KBM-7 (cell line): ENCODE results near the gene CUL4A.

Experiments used
- DNase-seq: peaks from one replicate; pipeline ENCODE4 v3.0.0-alpha.2; 2015
- in situ Hi-C: fragments of 300-500 bp; cut with MboI; formaldehyde crosslinking; loops from 2 replicates; pipeline ENCODE4 v1.14.3; 2020; ENCODE audit warnings: low sequenced_read_pairs, low pct_unique_long_range_greater_than_20kb, mixed read lengths

The CUL4A gene

GRCh38 chr13:113272701-113273181 lies 63.3 kb downstream of the CUL4A start:
- DNase-seq, result no peak
- in situ Hi-C loops, result no loop called here

DNA sequence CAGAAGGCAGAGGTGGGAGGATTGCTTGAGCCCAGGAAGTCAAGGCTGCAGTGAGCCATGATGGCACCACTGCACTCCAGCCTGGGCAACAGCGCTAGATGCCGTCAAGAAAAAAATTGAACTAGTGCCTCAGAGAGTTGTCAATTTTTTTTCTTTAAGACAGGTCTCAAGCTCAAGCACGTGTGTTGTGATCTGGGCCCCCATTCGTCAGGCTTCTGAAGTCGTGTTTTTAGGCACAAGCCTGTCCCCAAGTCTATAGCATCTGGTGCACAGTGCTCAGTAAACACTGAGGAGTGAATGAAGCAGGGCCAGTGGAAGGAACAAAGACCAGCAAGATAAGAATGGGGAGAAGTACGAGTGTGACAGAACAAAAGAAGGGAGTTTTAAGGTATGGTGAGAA lies 63.9 kb downstream of the CUL4A start:
- no peak for DNase-seq
- in situ Hi-C loops, result no loop called here

- in situ Hi-C loops, result no loop called here
- DNase-seq, result peak; percentile 39
Observed at GRCh38 chr13:113273851-113274590, 64.6 kb downstream of the CUL4A start.

DNA sequence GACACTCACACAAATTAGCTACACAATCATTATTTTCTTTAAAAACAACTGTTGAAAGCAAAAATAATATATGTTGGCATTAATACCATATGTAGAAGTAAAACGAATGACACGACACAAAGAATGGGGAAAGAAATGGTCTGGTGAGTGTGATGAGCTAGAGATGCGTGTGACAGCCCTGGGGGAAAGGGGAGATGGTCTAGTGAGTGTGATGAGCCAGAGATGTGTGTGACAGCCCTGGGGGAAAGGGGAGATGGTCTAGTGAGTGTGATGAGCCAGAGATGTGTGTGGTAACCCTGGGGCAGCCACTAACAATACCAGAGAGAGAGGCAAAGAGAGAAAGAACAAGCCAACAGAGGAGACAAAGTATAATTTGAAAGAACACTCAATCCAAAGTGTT lies 65.3 kb downstream of the CUL4A start:
- in situ Hi-C loops, result no loop called here
- DNase-seq, result no peak

- in situ Hi-C loops, result no loop called here
- DNase-seq, result peak; percentile 74
Observed at GRCh38 chr13:113275387-113275786, 66.0 kb downstream of the CUL4A start.

- in situ Hi-C loops, result no loop called here
- no peak for DNase-seq
Observed at GRCh38 chr13:113280126-113280525, 70.7 kb downstream of the CUL4A start.

DNA sequence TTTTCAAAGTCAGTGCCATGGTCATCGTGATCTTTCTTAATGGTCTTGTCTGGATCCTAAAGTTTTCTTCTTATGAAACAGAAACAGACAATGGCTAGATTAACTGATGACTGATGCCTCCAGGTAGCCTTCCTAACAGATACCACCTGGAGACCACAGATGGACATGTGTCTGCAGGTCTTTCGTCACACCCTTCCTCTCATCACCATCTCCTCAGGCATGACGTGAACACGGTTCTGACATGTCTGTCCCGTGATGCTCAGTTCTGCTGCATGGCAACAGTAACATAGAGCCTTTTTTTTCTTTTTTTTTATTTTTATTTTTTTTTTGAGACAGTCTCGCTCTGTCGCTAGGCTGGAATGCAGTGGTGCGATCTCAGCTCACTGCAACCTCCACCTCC lies 74.5 kb downstream of the CUL4A start:
- no peak for DNase-seq
- in situ Hi-C loops, result no loop called here

GRCh38 chr13:113288880-113289279 lies 79.5 kb downstream of the CUL4A start:
- in situ Hi-C loops, result no loop called here
- no peak for DNase-seq

DNA sequence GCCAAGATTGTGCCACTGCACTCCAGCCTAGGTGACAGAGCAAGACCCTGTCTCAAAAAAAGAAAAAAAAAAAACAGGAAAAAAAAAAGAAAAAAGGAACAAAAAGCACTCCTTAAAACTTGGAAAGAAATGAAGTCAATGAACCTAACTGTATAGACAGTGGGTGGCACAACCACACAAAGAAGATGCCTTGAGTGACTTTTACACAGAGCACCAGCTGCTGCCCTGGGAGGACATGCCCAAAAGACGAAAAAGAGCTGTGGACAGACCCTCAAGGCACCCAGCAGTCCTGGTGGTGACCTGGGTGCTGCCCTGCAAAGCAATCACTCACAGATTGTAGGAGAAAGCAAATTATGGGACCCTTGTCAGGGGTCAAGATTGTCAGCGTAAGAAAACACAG lies 81.7 kb downstream of the CUL4A start:
- in situ Hi-C loops, result no loop called here
- DNase-seq, result no peak

GRCh38 chr13:113292021-113292862 lies 82.8 kb downstream of the CUL4A start:
- DNase-seq, result peak; percentile 63
- in situ Hi-C loops, result no loop called here

- DNase-seq, result no peak
- in situ Hi-C loops, result no loop called here
Observed at GRCh38 chr13:113293686-113294085, 84.3 kb downstream of the CUL4A start.

GRCh38 chr13:113295776-113296175 lies 86.4 kb downstream of the CUL4A start:
- in situ Hi-C loops, result no loop called here
- no peak for DNase-seq

DNA sequence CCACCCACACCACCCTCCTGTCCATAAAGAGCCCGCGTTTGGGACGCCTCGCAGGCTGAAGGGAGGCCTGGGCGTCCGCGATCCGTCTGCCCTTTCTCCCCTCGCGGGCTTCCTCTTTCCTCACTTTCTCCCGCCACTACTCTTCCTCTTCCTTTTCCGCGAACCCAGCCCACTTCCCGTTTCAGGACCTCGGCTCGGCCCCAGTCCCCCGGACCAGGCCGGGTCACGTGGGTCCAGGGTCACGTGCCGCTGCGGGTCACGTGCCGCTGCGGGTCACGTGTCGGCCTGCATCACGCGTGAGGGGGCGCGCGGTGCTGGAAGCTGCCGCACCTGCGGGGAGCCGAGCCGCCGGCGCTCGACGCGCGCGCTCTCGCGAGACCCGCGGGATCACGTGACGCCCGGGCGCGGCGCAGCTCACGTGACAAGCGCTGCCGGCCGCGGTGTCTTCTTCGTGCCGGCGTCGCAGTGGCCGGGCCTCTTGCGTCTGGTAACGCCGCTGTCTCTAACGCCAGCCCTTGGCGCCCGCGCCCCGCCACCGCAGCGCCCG lies 87.5 kb downstream of the CUL4A start, which contains the start of gene LAMP1:
TSS of gene LAMP1 (plus strand) at position 417 of the 547 bp plus-strand sequence. CDS start 196 bp downstream, outside the sequence.
- peak; percentile 98 for DNase-seq
- in situ Hi-C loops, result no loop called here

- peak; percentile 47 for DNase-seq
Observed at GRCh38 chr13:113297370-113298042, 88.1 kb downstream of the CUL4A start.

GRCh38 chr13:113298043-113298945 lies 88.9 kb downstream of the CUL4A start:
- peak; percentile 64 for DNase-seq
- in situ Hi-C loops, result no loop called here

More at GRCh38 chr13:113297370-113298042, 88.1 kb downstream of the CUL4A start:
- in situ Hi-C loops, result no loop called here

DNA sequence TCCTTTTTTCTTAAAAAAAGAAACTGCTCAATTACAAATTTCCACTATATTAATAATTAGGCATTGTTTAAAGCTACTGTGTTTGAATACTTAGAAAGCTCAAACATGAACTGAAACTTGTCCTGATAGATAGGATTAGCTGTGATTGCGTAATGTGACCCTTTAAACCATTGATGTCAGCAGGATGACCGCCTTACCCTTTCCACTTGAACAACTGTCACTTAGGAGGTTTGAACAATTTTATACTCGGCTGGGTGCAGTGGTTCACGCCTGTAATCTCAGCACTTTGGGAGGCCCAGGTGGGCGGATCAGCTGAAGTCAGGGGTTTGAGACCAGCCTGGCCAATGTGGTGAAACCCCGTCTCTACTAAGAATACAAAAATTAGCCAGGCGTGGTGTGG lies 90.5 kb downstream of the CUL4A start:
- in situ Hi-C loops, result no loop called here
- peak; percentile 20 for DNase-seq

DNA sequence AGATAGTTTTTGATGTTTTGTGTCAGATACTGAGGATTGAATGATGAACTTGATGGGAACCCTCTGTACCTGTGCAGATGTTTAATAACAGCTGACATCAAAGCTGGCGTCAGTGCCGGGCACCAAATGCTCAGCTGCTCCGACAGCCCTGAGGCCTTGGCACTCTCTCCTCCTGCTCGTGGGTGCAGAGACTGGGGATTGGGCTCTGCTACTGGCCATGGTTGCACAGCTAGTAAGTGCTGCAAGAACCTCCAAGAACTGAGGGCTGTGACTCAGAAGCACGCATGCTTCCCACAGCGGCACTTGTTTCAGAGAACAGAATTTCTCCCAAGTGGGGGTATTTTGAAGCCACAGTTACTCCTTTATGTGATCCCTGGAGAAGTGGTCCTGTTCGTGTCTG lies 93.6 kb downstream of the CUL4A start:
- in situ Hi-C loops, result no loop called here
- DNase-seq, result no peak

- in situ Hi-C loops, result no loop called here
- no peak for DNase-seq
Observed at GRCh38 chr13:113304121-113304520, 94.7 kb downstream of the CUL4A start.
